AG10803 (cell line): ENCODE results near the gene ACOXL.

Experiments used
- DNase-seq: peaks from one replicate; pipeline ENCODE4 v3.0.0; 2010; ENCODE audit warnings: low read depth
- H3K4me3 ChIP-seq: 2 replicates; pipeline ENCODE4 v1.5.1; 2011; ENCODE audit warnings: mild to moderate bottlenecking, low read length, control low read depth
- TF ChIP-seq, protein P1 (sequence below): conservative IDR thresholded peaks from 2 replicates; pipeline ENCODE4 v1.5.1; 2011; ENCODE audit warnings: mild to moderate bottlenecking, low read length, control low read depth, inconsistent platforms

Gene ACOXL

DNA sequence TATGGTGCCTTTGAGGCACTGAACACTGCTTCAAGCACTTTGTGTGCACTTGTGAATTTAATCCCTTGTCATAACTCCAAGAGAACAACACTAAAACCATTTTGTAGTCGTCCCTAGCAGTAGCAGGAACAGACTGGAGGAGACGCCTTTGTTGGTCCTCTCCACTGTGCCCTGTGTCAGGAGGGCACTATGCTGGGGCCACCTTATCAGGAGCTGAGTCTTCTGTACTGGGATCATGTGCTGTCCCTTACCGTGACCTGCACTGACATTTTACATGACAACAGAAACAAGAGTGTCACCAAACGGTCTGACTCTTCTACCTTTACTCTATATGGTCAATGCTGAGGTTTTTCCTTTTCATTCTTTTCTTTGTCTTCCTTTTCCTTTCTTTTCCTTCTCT lies 62.0 kb downstream of the ACOXL start:
- DNase-seq = no peak
- no peak overlapping the region for H3K4me3 ChIP-seq
- TF ChIP-seq, protein P1, sequence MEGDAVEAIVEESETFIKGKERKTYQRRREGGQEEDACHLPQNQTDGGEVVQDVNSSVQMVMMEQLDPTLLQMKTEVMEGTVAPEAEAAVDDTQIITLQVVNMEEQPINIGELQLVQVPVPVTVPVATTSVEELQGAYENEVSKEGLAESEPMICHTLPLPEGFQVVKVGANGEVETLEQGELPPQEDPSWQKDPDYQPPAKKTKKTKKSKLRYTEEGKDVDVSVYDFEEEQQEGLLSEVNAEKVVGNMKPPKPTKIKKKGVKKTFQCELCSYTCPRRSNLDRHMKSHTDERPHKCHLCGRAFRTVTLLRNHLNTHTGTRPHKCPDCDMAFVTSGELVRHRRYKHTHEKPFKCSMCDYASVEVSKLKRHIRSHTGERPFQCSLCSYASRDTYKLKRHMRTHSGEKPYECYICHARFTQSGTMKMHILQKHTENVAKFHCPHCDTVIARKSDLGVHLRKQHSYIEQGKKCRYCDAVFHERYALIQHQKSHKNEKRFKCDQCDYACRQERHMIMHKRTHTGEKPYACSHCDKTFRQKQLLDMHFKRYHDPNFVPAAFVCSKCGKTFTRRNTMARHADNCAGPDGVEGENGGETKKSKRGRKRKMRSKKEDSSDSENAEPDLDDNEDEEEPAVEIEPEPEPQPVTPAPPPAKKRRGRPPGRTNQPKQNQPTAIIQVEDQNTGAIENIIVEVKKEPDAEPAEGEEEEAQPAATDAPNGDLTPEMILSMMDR = no peak

GRCh38 chr2:110794951-110795350 lies 62.6 kb downstream of the ACOXL start:
- no peak overlapping the region for H3K4me3 ChIP-seq
- DNase-seq = no peak
- TF ChIP-seq, protein P1 = no peak

DNA sequence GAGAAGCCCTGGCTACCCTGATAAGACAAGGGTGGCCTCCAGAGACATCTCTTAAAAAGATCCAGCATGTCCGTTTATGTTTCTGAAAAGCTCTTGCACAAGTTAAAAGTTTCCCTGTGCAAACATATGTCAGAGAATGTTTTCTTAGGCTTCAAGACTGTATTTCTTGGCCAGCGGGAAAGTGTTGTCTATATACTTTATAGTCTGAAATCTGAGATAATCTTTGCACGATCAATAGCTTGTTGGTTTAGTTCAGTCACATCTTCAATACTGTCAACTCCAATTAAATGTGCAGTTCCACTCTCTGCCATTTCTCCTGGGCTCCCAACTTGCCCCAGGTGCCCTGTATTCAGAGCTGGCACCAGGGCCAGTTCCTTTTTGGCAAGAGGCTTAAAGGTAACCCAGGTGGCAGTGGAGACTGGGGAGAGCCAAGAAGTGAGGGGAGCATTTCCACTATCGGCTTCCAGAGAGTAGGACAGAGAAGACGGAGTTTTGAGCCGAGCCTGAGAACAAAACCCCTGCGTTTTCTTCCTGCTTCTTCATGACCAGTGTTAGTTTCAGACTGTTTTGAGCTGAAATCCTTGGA lies 64.4 kb downstream of the ACOXL start:
- no peak overlapping the region for H3K4me3 ChIP-seq
- no peak for DNase-seq
- TF ChIP-seq, protein P1 = no peak

- TF ChIP-seq, protein P1 = no peak
- H3K4me3 ChIP-seq = no peak overlapping the region
These were observed 67.0 kb downstream of the ACOXL start for GRCh38 chr2:110799376-110799775.

GRCh38 chr2:110800611-110801402 lies 68.4 kb downstream of the ACOXL start:
- no peak overlapping the region for H3K4me3 ChIP-seq
- DNase-seq = no peak
- TF ChIP-seq, protein P1 = no peak

More at GRCh38 chr2:110799376-110799775, 67.0 kb downstream of the ACOXL start:
- DNase-seq = no peak

- TF ChIP-seq, protein P1 = no peak
- H3K4me3 ChIP-seq = no peak overlapping the region
- DNase-seq = no peak
These were observed 70.0 kb downstream of the ACOXL start for GRCh38 chr2:110802208-110802932.
